B cell (primary cell): ENCODE results near the gene DSCAML1. TPM values are rescaled to one million over a fixed set of nuclear protein-coding genes. Genes with fewer than 3 reads are reported as not detected.

Experiments
- ATAC-seq: fragments of 200-7000 bp; cut with Tn5 transposase; one replicate; pipeline ENCODE4 v1.10.0; 2021; ENCODE audit warnings: low read depth, mild to moderate bottlenecking, moderate number of reproducible peaks, moderate library complexity
- CTCF ChIA-PET: fragments of 350-600 bp; sonication (Branson Sonifier 250); formaldehyde crosslinking; loops from one replicate; lab custom pipeline; 2021; ENCODE audit warnings: antibody characterized with exemption, inconsistent platforms; lab: Charles Lee
- POLR2A ChIA-PET: fragments of 350-600 bp; sonication (Branson Sonifier 250); formaldehyde crosslinking; loops from one replicate; lab custom pipeline; 2021; ENCODE audit warnings: antibody characterized with exemption; lab: Charles Lee
- DNase-seq: peaks from one replicate; pipeline ENCODE4 v3.0.0; 2013
- H2AFZ ChIP-seq: 2 replicates; pipeline ENCODE4 v1.6.1; 2012; ENCODE audit warnings: mild to moderate bottlenecking, low read depth, low read length; ENCODE audit not compliant: insufficient read depth, poor library complexity, severe bottlenecking
- H3K27ac ChIP-seq, 2 donors: 1 replicate in 1 of 2; 2 replicates in 1 of 2; pipeline ENCODE4 v1.5.1; 2012 to 2013; ENCODE audit warnings: low read length in 2 of 2, mild to moderate bottlenecking in 2 of 2, moderate library complexity in 1 of 2
- H3K27me3 ChIP-seq, 4 experiments: fragments of 200-600 bp in 1 of 4; sonication (generic) in 1 of 4; replicated peaks in 1 of 4; 1 replicate in 2 of 4; 2 replicates in 2 of 4; pipeline versions ENCODE4 v1.6.1 to v1.7.0; 2013 to 2016; ENCODE audit warnings: low read length in 3 of 4, mild to moderate bottlenecking in 2 of 4, mixed read lengths in 1 of 4, moderate library complexity in 1 of 4; ENCODE audit not compliant: insufficient read depth in 4 of 4, control insufficient read depth in 3 of 4; ENCODE audit errors: control extremely low read depth in 1 of 4
- H3K36me3 ChIP-seq, 2 experiments: replicated peaks in 1 of 2; 1 replicate in 1 of 2; 2 replicates in 1 of 2; pipeline versions ENCODE4 v1.6.1 to v1.7.1; 2013; ENCODE audit warnings: low read length in 1 of 2; ENCODE audit not compliant: insufficient read depth in 2 of 2, control insufficient read depth in 1 of 2; ENCODE audit errors: control extremely low read depth in 1 of 2, extremely low read depth in 1 of 2
- H3K4me1 ChIP-seq, 2 donors: fragments of 200-600 bp in 1 of 2; sonication (generic) in 1 of 2; 1 replicate in 1 of 2; 2 replicates in 1 of 2; pipeline versions ENCODE4 v1.5.1 to v1.6.1; 2013 to 2017; ENCODE audit warnings: low read length in 2 of 2; ENCODE audit not compliant: control insufficient read depth in 2 of 2, insufficient read depth in 2 of 2
- H3K4me2 ChIP-seq: replicated peaks from 2 replicates; pipeline ENCODE3; 2012; ENCODE audit warnings: mild to moderate bottlenecking, low read depth, low read length; ENCODE audit not compliant: poor library complexity, severe bottlenecking
- H3K4me3 ChIP-seq, 5 experiments: fragments of 200-600 bp in 1 of 5; sonication (generic) in 1 of 5; 1 replicate in 3 of 5; 2 replicates in 2 of 5; pipeline versions ENCODE4 v1.5.1 to v1.7.0; 2011 to 2016; ENCODE audit warnings: low read length in 4 of 5, mild to moderate bottlenecking in 4 of 5, low read depth in 2 of 5, control low read depth in 1 of 5, moderate library complexity in 1 of 5; ENCODE audit not compliant: insufficient read depth in 1 of 5; ENCODE audit errors: control extremely low read depth in 1 of 5, extremely low read depth in 1 of 5
- H3K79me2 ChIP-seq: fragments of 200-600 bp; sonication (generic); one replicate; pipeline ENCODE4 v1.6.0; 2016; ENCODE audit warnings: low read length; ENCODE audit not compliant: control insufficient read depth, insufficient read depth
- H3K9ac ChIP-seq: fragments of 200-600 bp; sonication (generic); 2 replicates; pipeline ENCODE4 v1.6.1; 2017; ENCODE audit warnings: mild to moderate bottlenecking, low read length, moderate library complexity
- H3K9me3 ChIP-seq, 3 donors: one replicate each; pipeline versions ENCODE4 v1.6.1 to v1.7.1; 2013; ENCODE audit warnings: low read length in 2 of 3; ENCODE audit not compliant: control insufficient read depth in 2 of 3, insufficient read depth in 1 of 3; ENCODE audit errors: control extremely low read depth in 1 of 3
- H4K20me1 ChIP-seq: 2 replicates; pipeline ENCODE4 v1.6.0; 2012; ENCODE audit warnings: mild to moderate bottlenecking, low read length; ENCODE audit not compliant: insufficient read depth, control insufficient read depth, poor library complexity, severe bottlenecking
- H3K27ac Mint-ChIP-seq: one replicate; pipeline ENCODE4 v1.8.0; 2021; ENCODE audit warnings: mixed read lengths
- H3K27me3 Mint-ChIP-seq: one replicate; pipeline ENCODE4 v1.8.0; 2021; ENCODE audit warnings: mixed read lengths
- H3K4me1 Mint-ChIP-seq: one replicate; pipeline ENCODE4 v1.8.0; 2021; ENCODE audit warnings: mixed read lengths
- H3K4me3 Mint-ChIP-seq: one replicate; pipeline ENCODE4 v1.8.0; 2021; ENCODE audit warnings: mixed read lengths
- H3K9me3 Mint-ChIP-seq: one replicate; pipeline ENCODE4 v1.8.0; 2022; ENCODE audit warnings: mixed read lengths; ENCODE audit not compliant: insufficient read depth
- CTCF ChIP-seq: fragments of 200-600 bp; IDR thresholded peaks from one replicate; pipeline ENCODE4 v1.8.0; 2022; ENCODE audit warnings: antibody characterized with exemption, mild to moderate bottlenecking
- EZH2 ChIP-seq: IDR thresholded peaks from 2 replicates; pipeline ENCODE4 v1.6.1; 2012; ENCODE audit warnings: borderline replicate concordance, low read depth, mild to moderate bottlenecking, moderate library complexity, low read length; ENCODE audit not compliant: insufficient read depth, poor library complexity, severe bottlenecking
- WGBS: methylation state at CpG from one replicate; pipeline ENCODE4 v1.1.5; 2013; ENCODE audit warnings: missing lambda C conversion rate; ENCODE audit not compliant: insufficient coverage; 5-methylcytosine and 5-hydroxymethylcytosine counted together
- intact Hi-C: fragments of 100-400 bp; cut with micrococcal nuclease; formaldehyde crosslinking; loops from one replicate; pipeline ENCODE4 v1.10.0; 2022
- polyA plus RNA-seq: library from polyadenylated mRNA; depleted of rRNA; stranded (reverse); fragments of >200 nt; gene quantifications from 2 replicates; pipeline ENCODE4 v1.2.3, GENCODE V29; 2012
- total RNA-seq, 2 donors: library from RNA; stranded (reverse); fragments of 120-200 nt in 1 of 2; gene quantifications; 1 replicate in 1 of 2; 2 replicates in 1 of 2; pipeline versions ENCODE4 v1.2.3 to v1.2.4, GENCODE V29; 2013 to 2022

Gene DSCAML1
- total and polyA plus RNA-seq, 2 donors (not counting 1 experiment from before 2014, with no cell fraction given): 1.2 to 6.2 TPM

GRCh38 chr11:117676501-117676900, 120.5 kb downstream of the DSCAML1 start:
- H3K9ac ChIP-seq: no peak overlapping the region
- ATAC-seq (no peak), DNase-seq (no peak)
- intact Hi-C loops: no loop called here
- Mint-ChIP-seq H3K4me1 (no peaks in the 10 kb centered on the region), H3K27me3 (peaks cover 33% of the 10 kb centered on the region), H3K9me3 (no peaks in the 10 kb centered on the region), H3K27ac (no peak overlapping the region), H3K4me3 (no peak overlapping the region)
- POLR2A ChIA-PET: no interaction called here
- H3K4me2 ChIP-seq: no peak overlapping the region
- H3K9me3 ChIP-seq: no peaks in the 10 kb centered on the region
- H2AFZ ChIP-seq: no peak overlapping the region
- H3K79me2 ChIP-seq: no peaks in the 10 kb centered on the region
- H4K20me1 ChIP-seq: no peaks in the 10 kb centered on the region
- no peak for TF ChIP-seq CTCF
- TF ChIP-seq EZH2: no peak
- peaks cover 0 to 2% (median 0%) of the 10 kb centered on the region in 4 experiments for H3K27me3 ChIP-seq
- WGBS: 100% methylated on average over 1 of the region's 7 CpGs
- H3K27ac ChIP-seq: no peak overlapping the region
- H3K36me3 ChIP-seq: no peaks in the 10 kb centered on the region
- CTCF ChIA-PET: no interaction called here
- no peak overlapping the region for H3K4me3 ChIP-seq
- H3K4me1 ChIP-seq: no peaks in the 10 kb centered on the region

- POLR2A ChIA-PET: no interaction called here
- H3K79me2 ChIP-seq: no peaks in the 10 kb centered on the region
- intact Hi-C loops: no loop called here
Observed at GRCh38 chr11:117673602-117674001, 123.4 kb downstream of the DSCAML1 start.

More at GRCh38 chr11:117673602-117674001, 123.4 kb downstream of the DSCAML1 start:
- H3K4me3 Mint-ChIP-seq: no peak overlapping the region
- H3K4me1 Mint-ChIP-seq: no peaks in the 10 kb centered on the region
- no peak for TF ChIP-seq EZH2
- no peak for TF ChIP-seq CTCF
- H3K27me3 Mint-ChIP-seq: peaks cover 29% of the 10 kb centered on the region
- Histone ChIP-seq H2AFZ (no peak overlapping the region), H3K36me3 (no peaks in the 10 kb centered on the region), H3K4me2 (no peak overlapping the region), H3K9ac (no peak overlapping the region), H3K27ac (no peak overlapping the region), H4K20me1 (no peaks in the 10 kb centered on the region), H3K9me3 (no peaks in the 10 kb centered on the region), H3K4me1 (no peaks in the 10 kb centered on the region), H3K27me3 (peaks cover 0 to 2% (median 0%) of the 10 kb centered on the region in 4 experiments), H3K4me3 (no peak overlapping the region)
- ATAC-seq (no peak), DNase-seq (no peak)
- 92% methylated on average over 5 of the region's 8 CpGs for WGBS
- H3K27ac Mint-ChIP-seq: no peak overlapping the region
- H3K9me3 Mint-ChIP-seq: no peaks in the 10 kb centered on the region
- CTCF ChIA-PET: no interaction called here
